ENCODE results near the gene STK24.

DNA sequence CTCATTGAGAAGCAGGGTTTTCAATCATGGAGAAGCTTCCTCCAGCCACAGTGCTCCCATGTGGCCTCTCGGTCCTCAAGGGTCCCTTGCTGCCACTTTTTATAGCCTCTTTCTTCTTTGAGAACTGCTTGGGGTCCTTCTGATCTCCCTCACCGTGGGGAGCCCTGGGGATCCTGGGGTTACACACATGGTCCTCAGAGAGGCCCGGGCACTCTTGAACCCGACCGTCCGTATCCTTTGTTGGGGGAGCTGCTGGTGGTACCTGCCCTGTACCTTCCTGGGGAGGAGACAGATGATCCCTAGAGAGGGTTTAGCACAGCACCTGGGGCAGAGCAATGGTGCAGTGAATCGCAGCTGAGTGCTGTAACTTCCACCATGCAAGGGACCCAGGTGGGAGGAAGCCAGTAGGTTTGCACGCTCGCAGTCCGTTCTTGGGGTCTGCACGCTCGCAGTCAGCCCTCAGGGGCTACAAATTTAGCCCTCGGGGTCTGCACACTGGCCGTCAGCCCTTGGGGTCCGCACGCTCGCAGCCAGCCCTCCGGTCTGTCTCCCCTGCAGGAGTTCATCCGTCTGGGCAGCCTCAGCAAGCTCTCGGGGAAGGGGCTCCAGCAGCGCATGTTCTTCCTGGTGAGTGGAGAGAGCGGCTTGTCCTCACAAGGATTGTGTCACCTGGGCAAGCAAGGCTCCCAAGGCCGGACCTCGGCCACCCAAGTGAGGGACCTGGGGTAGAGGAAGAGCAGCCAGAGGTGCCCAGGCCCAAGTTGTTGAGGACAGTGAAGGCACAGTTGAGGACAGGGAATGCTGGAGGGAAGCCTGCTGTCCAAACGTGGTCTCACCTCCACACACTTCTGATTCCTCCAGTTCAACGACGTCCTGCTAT is 138.4 kb downstream of the STK24 start:
- TF ChIP-seq, protein P1, sequence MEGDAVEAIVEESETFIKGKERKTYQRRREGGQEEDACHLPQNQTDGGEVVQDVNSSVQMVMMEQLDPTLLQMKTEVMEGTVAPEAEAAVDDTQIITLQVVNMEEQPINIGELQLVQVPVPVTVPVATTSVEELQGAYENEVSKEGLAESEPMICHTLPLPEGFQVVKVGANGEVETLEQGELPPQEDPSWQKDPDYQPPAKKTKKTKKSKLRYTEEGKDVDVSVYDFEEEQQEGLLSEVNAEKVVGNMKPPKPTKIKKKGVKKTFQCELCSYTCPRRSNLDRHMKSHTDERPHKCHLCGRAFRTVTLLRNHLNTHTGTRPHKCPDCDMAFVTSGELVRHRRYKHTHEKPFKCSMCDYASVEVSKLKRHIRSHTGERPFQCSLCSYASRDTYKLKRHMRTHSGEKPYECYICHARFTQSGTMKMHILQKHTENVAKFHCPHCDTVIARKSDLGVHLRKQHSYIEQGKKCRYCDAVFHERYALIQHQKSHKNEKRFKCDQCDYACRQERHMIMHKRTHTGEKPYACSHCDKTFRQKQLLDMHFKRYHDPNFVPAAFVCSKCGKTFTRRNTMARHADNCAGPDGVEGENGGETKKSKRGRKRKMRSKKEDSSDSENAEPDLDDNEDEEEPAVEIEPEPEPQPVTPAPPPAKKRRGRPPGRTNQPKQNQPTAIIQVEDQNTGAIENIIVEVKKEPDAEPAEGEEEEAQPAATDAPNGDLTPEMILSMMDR (IDR thresholded peaks at IDR 0.05 in 2 of 3, conservative IDR thresholded peaks at IDR 0.05 in 1 of 3; ENCODE audit: control insufficient read depth in 2 of 3, extremely low read depth in 1 of 3, insufficient read depth in 1 of 3, low read depth in 3 of 3, low read length in 3 of 3): no peak
- TF ChIP-seq, protein P2, sequence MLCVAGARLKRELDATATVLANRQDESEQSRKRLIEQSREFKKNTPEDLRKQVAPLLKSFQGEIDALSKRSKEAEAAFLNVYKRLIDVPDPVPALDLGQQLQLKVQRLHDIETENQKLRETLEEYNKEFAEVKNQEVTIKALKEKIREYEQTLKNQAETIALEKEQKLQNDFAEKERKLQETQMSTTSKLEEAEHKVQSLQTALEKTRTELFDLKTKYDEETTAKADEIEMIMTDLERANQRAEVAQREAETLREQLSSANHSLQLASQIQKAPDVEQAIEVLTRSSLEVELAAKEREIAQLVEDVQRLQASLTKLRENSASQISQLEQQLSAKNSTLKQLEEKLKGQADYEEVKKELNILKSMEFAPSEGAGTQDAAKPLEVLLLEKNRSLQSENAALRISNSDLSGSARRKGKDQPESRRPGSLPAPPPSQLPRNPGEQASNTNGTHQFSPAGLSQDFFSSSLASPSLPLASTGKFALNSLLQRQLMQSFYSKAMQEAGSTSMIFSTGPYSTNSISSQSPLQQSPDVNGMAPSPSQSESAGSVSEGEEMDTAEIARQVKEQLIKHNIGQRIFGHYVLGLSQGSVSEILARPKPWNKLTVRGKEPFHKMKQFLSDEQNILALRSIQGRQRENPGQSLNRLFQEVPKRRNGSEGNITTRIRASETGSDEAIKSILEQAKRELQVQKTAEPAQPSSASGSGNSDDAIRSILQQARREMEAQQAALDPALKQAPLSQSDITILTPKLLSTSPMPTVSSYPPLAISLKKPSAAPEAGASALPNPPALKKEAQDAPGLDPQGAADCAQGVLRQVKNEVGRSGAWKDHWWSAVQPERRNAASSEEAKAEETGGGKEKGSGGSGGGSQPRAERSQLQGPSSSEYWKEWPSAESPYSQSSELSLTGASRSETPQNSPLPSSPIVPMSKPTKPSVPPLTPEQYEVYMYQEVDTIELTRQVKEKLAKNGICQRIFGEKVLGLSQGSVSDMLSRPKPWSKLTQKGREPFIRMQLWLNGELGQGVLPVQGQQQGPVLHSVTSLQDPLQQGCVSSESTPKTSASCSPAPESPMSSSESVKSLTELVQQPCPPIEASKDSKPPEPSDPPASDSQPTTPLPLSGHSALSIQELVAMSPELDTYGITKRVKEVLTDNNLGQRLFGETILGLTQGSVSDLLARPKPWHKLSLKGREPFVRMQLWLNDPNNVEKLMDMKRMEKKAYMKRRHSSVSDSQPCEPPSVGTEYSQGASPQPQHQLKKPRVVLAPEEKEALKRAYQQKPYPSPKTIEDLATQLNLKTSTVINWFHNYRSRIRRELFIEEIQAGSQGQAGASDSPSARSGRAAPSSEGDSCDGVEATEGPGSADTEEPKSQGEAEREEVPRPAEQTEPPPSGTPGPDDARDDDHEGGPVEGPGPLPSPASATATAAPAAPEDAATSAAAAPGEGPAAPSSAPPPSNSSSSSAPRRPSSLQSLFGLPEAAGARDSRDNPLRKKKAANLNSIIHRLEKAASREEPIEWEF (IDR thresholded peaks at IDR 0.05; ENCODE audit: insufficient replicate concordance, low read depth, low read length): no peak
- TF ChIP-seq POLR2A (IDR thresholded peaks at IDR 0.05; ENCODE audit: low read depth, low read length) (no peak), NFIC (IDR thresholded peaks at IDR 0.05; ENCODE audit: low read depth, low read length) (no peak)
